Measurements from ENCODE around the gene KCND3.

The KCND3 gene

DNA sequence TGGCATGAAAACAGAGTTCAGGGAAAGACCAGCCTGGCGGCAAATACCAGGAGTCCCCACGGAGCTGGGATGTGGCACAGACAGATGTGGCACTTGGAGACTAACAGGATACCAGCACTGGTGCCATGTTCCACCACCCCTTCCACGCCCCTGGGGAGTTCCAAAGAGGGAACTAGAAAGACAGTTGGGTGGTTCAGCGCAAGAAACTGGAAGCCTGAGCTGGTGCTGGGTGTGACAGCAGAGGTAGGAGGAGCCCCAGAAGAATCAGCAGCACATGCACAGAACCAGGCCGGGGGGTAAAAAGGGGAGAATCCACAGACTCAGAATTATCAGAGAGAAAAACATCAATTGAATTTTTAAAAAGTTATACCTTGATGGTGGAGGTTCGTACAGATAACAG, 211.4 kb downstream of the KCND3 start:
- DNase-seq (ENCODE audit: low read depth, low spot score): no peak

GRCh38 chr1:111777301-111777700, 212.2 kb downstream of the KCND3 start:
- no peak for DNase-seq (ENCODE audit: low read depth, low spot score)

DNA sequence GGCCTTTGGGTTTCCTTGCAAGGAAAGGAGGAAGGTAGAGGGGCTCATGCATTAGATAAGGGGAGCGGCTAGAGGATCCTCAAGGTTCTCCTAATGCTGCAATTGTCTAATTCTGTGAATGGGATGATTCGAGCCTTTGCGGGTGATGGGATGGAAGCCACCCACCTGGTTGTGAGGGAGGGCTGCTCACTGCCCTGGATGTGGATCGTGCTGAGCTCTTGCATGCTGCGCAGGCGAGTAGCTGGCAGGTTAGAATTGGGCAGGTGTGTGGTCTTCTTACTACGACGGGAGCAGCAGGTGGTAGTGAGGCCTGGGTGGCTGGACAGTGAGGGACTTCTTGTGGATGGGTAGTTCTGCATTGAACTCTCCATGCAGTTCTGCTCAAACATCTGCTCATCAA, 212.6 kb downstream of the KCND3 start:
- DNase-seq (ENCODE audit: low read depth, low spot score): no peak

DNA sequence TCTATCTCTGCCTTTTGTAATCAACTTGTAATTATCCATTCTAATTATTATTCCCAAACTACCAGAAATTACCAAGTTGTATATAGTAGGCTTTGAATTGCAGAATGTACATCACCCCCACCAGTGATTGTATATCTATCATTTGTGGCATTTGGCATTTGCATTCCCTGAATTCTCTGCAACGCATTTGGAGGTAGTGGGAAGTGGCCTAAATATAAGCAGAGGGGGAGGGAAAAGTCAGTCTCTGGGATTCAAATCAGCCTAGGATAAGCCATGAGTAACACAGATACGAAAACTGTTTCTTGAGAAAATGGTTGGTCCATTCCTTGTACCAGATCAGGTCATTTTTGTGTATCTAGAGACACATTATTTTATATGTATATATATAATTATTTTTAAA, 213.1 kb downstream of the KCND3 start:
- DNase-seq (ENCODE audit: low read depth, low spot score): no peak

GRCh38 chr1:111775966-111776365, 213.5 kb downstream of the KCND3 start:
- no peak for DNase-seq (ENCODE audit: low read depth, low spot score)

DNA sequence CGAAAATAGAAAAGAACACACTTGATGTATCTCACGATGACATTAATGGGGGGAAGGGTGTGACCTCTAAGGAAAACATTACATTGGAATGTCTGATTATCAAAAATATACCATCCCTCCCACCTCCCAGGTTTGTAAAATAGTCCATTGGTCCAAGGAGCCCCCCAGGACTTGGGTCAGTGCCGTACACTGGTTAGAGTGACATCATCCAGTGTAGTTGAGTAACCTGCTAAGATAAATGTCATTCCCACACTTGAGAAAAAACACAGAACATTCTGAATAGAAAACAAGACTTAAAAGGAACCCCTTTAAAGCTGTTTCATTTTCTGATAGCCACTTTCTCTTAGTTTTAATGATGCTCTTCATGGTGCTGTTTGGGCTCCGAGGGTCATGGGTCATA, 218.6 kb downstream of the KCND3 start:
- DNase-seq (ENCODE audit: low read depth, low spot score): no peak

GRCh38 chr1:111769517-111770146, 219.8 kb downstream of the KCND3 start:
- no peak for DNase-seq (ENCODE audit: low read depth, low spot score)

DNA sequence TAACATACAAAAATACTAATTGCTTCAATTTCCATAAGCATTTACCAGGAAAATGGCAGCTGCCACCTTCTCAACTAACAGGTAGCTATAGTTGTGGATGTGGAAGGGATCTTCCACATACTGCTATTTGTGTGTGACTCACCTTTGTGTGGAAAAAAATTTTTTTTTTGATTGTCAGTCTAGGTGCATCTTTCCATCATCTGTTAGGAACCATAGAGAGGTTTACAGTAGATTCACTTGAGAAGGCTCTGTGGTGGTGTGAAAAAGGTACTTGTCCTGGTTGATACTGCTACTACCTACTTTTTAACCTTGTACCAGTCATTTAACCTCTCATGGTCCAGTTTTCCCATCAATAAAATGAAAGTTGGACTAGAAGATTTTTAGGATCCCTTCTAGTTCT, 220.8 kb downstream of the KCND3 start:
- no peak for DNase-seq (ENCODE audit: low read depth, low spot score)

- no peak for DNase-seq (ENCODE audit: low read depth, low spot score)
Measured at GRCh38 chr1:111768023-111768422, 221.4 kb downstream of the KCND3 start.

- DNase-seq (ENCODE audit: low read depth, low spot score): no peak
Measured at GRCh38 chr1:111762332-111762731, 227.1 kb downstream of the KCND3 start.

- no peak for DNase-seq (ENCODE audit: low read depth, low spot score)
Measured at GRCh38 chr1:111761717-111762116, 227.8 kb downstream of the KCND3 start.

DNA sequence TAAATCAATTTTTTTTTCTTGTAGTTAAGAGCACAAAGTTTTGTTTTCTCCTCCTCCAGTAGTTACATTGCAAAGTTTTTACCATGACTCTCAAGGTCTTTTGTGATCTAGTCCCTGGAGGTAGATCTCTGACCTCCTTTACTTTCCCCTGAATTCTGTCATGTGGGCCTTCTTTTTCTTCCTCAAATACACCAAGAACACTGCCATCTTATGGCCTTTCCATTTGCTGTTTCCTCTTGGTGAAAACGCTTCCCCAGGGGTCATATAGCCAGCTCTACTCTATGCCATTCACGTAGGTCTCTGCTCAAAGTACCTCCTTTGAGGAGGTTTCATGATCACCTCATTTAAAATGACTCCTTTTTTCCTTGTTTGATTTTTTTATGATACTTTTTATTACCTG, 231.1 kb downstream of the KCND3 start:
- DNase-seq (ENCODE audit: low read depth, low spot score): no peak

DNA sequence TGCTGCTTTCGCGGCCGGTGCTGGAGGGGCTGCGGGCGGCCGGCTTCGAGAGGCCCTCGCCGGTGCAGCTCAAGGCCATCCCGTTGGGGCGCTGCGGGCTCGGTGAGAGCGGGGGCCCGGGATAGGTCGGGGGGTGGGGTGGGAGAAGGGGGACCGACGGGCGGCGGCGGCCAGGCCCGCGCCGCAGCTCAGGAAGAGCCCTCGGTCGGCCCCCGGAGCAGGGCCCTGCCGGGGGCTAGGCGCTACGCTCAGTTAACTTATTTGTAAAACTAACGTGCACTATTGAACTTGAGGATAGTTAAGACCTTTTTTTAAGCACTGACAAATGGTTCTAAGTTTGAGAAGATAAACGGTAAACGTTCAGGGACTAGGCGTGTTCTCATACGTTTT, 233.3 kb downstream of the KCND3 start:
- DNase-seq (ENCODE audit: low read depth, low spot score): no peak

GRCh38 chr1:111755331-111756123, 233.9 kb downstream of the KCND3 start, which contains the start of gene DDX20:
DDX20 (plus strand) TSS chr1:111755901; CDS start chr1:111755925, 24 bp downstream.
- no peak for DNase-seq (ENCODE audit: low read depth, low spot score)

DNA sequence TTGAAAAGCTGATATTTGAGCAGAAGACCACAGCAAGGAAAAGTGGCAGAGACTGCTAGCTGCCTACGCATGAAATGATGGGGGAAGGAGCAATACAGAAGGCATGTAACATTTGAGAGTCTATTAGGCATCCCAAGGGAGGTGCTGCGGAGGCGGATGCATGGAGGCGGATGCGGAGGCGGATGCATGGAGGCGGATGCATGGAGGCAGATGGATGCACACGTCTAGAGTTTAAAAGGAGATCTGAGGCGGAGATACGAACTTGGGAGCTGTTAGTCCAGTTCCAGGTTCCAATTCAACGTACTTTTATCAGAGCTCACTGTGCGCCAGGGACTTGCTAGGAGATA, 234.5 kb downstream of the KCND3 start:
- no peak for DNase-seq (ENCODE audit: low read depth, low spot score)

DNA sequence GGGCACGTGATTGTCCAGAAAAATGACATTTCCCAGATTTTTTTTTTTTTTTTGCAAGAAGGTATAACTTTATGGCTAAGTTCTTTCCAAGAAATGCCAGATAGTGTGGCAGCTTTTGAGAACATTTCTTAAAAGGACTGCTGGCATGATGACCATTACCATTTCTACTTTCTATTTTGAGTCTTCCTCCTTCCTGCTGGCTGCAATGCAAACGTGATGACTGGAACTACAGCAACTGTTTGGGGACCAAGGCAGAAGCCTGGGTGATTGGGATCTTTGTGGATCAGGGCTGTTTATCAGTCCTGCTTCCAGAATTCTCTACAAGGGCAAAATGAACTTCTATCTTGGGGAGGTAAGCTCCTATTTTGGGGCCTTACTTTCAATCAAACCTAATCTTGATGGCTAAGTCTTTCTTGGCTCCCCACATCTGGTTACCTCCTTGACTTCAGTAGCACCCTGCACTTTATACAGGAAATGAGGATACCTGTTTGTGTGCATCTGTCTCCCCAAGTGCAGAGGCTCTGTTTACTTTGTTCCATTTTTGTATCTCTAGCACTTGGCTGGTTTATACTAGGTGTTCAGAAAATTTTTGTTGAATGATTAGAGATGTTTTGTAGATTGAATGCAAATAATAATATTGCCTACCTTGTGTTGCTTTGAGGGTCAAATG, 237.4 kb downstream of the KCND3 start:
- no peak for DNase-seq (ENCODE audit: low read depth, low spot score)

DNA sequence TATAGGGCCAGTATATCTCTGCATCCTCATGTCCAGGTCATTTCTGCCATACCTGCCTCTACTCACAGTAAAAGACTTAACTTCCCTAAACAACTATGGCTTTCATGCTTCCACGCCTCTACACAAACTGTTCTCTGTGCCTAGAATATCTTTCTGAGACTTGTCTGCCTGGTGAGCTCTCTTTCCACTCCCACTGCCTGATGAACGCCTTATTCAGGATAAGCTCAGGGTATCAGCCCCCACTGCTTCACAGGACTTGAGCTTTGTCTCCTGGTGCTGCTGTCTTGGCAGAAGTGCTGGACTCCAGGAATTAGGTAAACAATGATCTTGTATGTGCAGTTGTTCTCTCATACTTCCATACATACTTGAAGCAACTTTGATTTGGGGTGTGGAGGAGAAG, 238.6 kb downstream of the KCND3 start:
- DNase-seq (ENCODE audit: low read depth, low spot score): no peak

DNA sequence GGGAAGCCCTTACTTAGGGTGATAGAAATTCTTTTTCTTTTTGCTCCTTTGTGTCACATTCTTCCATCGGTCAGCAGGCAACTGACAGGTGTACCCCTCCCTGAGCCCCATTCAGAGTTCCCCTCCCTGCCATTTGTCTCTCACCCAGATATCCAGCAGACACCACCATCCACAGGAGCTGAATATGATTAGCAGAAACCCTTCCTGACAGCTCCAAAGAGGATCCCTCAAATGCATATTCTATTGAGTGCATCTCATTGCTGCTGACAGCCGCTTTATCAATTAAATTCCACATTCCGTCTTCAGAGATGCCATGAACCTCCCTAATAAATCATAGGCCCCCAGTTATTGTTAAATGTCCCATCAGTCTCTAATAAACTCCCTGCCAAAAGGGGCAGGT, 239.8 kb downstream of the KCND3 start:
- DNase-seq (ENCODE audit: low read depth, low spot score): no peak

DNA sequence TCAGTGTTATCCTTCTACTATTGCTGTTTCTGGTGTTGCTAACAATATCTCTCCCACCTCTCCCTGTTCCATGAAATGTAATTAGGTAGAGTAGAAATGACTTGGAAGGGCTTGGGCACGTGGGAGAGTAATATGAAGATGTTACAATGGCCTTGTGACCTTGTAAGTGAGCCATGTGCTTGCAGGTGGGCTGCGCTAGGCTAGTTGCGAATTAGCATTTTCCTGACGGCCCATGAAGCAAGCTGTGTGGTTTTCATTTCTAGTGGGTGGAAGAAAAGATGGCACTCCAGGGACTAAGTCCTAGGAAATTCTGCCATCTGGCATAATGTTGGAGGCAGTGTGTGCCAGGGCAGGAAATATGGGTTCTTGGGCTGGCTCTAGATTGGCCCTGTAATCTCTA, 241.5 kb downstream of the KCND3 start:
- DNase-seq (ENCODE audit: low read depth, low spot score): no peak

- DNase-seq (ENCODE audit: low read depth, low spot score): peak; percentile 71
Measured at GRCh38 chr1:111747282-111747734, 242.2 kb downstream of the KCND3 start.

- DNase-seq (ENCODE audit: low read depth, low spot score): no peak
Measured at GRCh38 chr1:111746614-111746999, 242.9 kb downstream of the KCND3 start.

DNA sequence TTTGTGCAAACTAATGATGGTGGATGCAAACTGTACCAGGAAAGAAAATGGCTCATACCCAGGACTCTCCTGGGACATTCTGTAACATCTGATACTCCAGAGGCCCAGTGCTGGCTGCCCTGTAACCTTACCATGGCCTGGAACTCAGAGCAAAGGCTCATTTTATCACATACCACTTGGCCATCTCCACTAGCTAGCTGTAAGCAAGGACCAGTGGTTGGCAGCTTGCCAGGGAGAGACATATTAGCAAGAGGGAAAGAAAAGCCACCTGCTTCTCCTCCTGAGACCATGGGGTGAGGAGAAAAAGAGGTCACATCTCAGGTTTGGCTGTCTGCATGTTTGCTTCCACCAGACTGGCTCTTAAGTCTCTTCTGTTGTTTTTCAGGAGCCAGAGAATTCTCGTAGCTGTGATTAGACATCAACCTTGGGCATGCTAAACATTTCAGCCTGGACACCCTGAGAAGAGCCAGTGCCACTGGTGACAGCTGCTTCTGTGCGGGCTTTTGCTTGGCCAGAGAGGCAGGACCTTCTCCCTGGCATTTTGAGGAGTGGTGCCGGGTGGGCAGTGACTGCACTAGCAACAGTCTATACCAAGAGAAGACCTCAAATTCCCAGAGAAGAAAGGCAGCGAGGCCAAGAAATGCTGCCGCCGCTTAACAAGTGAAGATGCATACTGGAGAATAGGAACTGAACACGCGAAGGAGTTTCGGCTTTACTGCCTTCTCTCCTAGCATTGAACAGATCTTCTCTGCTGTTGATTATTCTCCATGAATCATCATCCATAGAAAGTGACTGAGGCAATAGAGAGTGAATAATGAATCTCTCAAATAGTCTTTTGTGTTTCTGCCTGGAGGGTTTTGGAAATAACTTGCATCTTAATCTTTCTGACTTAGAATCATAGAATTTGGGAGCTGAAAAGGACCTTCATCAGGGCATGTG, 243.5 kb downstream of the KCND3 start:
- DNase-seq (ENCODE audit: low read depth, low spot score): no peak
